T-cell (primary cell): ENCODE data around the gene AP5Z1. TPM values are rescaled to one million over a fixed set of nuclear protein-coding genes. Genes with fewer than 3 reads are reported as not detected.

Source experiments
- ATAC-seq, 4 experiments: fragments of 200-7000 bp in 3 of 4; fragments of 150-1000 bp in 1 of 4; cut with Tn5 transposase; replicated peaks in 1 of 4; 1 replicate in 3 of 4; 2 replicates in 1 of 4; pipeline ENCODE4 v1.10.0; 2021; ENCODE audit warnings: moderate library complexity in 3 of 4, mild to moderate bottlenecking in 2 of 4, moderate number of reproducible peaks in 1 of 4
- CTCF ChIA-PET, 2 donors: fragments of 300-600 bp; sonication (Branson Sonifier 250); formaldehyde crosslinking; loops; one replicate each; lab custom pipeline; 2022; ENCODE audit warnings: antibody characterized with exemption in 2 of 2; lab: Charles Lee
- POLR2A ChIA-PET, 2 donors: fragments of 300-600 bp; sonication (Branson Sonifier 250); formaldehyde crosslinking; loops; one replicate each; lab custom pipeline; 2022; ENCODE audit warnings: antibody characterized with exemption in 2 of 2; lab: Charles Lee
- DNase-seq, 35 experiments: peaks; one replicate each; pipeline versions ENCODE4 v3.0.0 to v3.0.0-alpha.2; 2013 to 2023
- H3K27ac ChIP-seq: one replicate; pipeline ENCODE4 v1.5.1; 2013; ENCODE audit warnings: low read length
- H3K27me3 ChIP-seq, 2 experiments: replicated peaks in 1 of 2; 1 replicate in 1 of 2; 2 replicates in 1 of 2; pipeline versions ENCODE4 v1.6.1 to v1.7.0; 2013; ENCODE audit warnings: low read length in 1 of 2, mixed read lengths in 1 of 2; ENCODE audit not compliant: control insufficient read depth in 2 of 2, insufficient read depth in 2 of 2; ENCODE audit errors: extremely low read depth in 1 of 2
- H3K36me3 ChIP-seq, 2 donors: 1 replicate in 1 of 2; 2 replicates in 1 of 2; pipeline versions ENCODE4 v1.6.1 to v1.7.0; 2013; ENCODE audit warnings: low read length in 1 of 2; ENCODE audit not compliant: control insufficient read depth in 2 of 2, insufficient read depth in 1 of 2; ENCODE audit errors: extremely low read depth in 1 of 2
- H3K4me1 ChIP-seq, 2 experiments: 1 replicate in 1 of 2; 2 replicates in 1 of 2; pipeline versions ENCODE4 v1.6.1 to v1.7.0; 2013; ENCODE audit warnings: low read length in 2 of 2, mixed read lengths in 1 of 2; ENCODE audit not compliant: insufficient read depth in 2 of 2, control insufficient read depth in 1 of 2; ENCODE audit errors: extremely low read depth in 1 of 2
- H3K4me3 ChIP-seq, 2 donors: 1 replicate in 1 of 2; 2 replicates in 1 of 2; pipeline versions ENCODE4 v1.5.1 to v1.7.0; 2013; ENCODE audit warnings: mild to moderate bottlenecking in 2 of 2, low read length in 1 of 2, moderate library complexity in 1 of 2; ENCODE audit not compliant: control insufficient read depth in 1 of 2; ENCODE audit errors: extremely low read depth in 1 of 2
- H3K9me3 ChIP-seq: 2 replicates; pipeline ENCODE4 v1.7.0; 2013
- H3K27ac Mint-ChIP-seq, 2 donors: one replicate each; pipeline ENCODE4 v1.8.0; 2020 to 2021; ENCODE audit warnings: mild to moderate bottlenecking in 2 of 2, mixed read lengths in 2 of 2
- H3K27me3 Mint-ChIP-seq, 2 donors: one replicate each; pipeline ENCODE4 v1.8.0; 2021 to 2022; ENCODE audit warnings: mixed read lengths in 2 of 2
- H3K36me3 Mint-ChIP-seq: one replicate; pipeline ENCODE4 v1.8.0; 2021; ENCODE audit warnings: mixed read lengths
- H3K4me1 Mint-ChIP-seq, 3 donors: one replicate each; pipeline ENCODE4 v1.8.0; 2020 to 2022; ENCODE audit warnings: mixed read lengths in 3 of 3, mild to moderate bottlenecking in 1 of 3
- H3K4me3 Mint-ChIP-seq, 3 donors: one replicate each; pipeline ENCODE4 v1.8.0; 2020 to 2022; ENCODE audit warnings: mild to moderate bottlenecking in 3 of 3, mixed read lengths in 3 of 3, moderate library complexity in 3 of 3
- H3K9me3 Mint-ChIP-seq, 3 donors: one replicate each; pipeline ENCODE4 v1.8.0; 2020 to 2022; ENCODE audit warnings: mixed read lengths in 3 of 3
- WGBS: methylation state at CpG from one replicate; pipeline ENCODE4 v1.1.5; 2013; ENCODE audit warnings: missing lambda C conversion rate; ENCODE audit not compliant: insufficient coverage; 5-methylcytosine and 5-hydroxymethylcytosine counted together
- total RNA-seq, 35 experiments: library from RNA in 6 of 35; stranded (reverse) in 6 of 35; fragments of 120-200 nt in 1 of 35; gene quantifications; one replicate each; pipeline versions ENCODE4 v1.2.1 to v1.2.4 and lab custom pipeline; 2013 to 2026

AP5Z1 gene
- total RNA-seq, 5 donors from 2014 or later (not counting 1 experiment from before 2014, with no cell fraction given): 93.6 to 126 (median 110) TPM

- CTCF ChIA-PET: no interaction called here
- H3K36me3 Mint-ChIP-seq: no peaks in the 10 kb centered on the region
- no peak for DNase-seq
These were observed 45.6 kb downstream of the AP5Z1 start for GRCh38 chr7:4820967-4821471.

GRCh38 chr7:4822677-4823076 lies 47.3 kb downstream of the AP5Z1 start:
- Mint-ChIP-seq H3K4me3 (no peak overlapping the region), H3K36me3 (no peaks in the 10 kb centered on the region), H3K27ac (no peak overlapping the region), H3K9me3 (no peaks in the 10 kb centered on the region), H3K4me1 (no peaks in the 10 kb centered on the region), H3K27me3 (peaks cover 4 to 19% of the 10 kb centered on the region in 2 donors)
- Histone ChIP-seq H3K36me3 (no peaks in the 10 kb centered on the region), H3K27ac (no peak overlapping the region), H3K9me3 (no peaks in the 10 kb centered on the region), H3K27me3 (peaks cover 0 to 55% of the 10 kb centered on the region in 2 experiments), H3K4me3 (no peak overlapping the region), H3K4me1 (no peaks in the 10 kb centered on the region)
- CTCF ChIA-PET: no interaction called here
- DNase-seq: no peak
- no peak for ATAC-seq
- POLR2A ChIA-PET: no interaction called here
- WGBS: 74% methylated on average over 7 of the region's 9 CpGs

More at GRCh38 chr7:4820967-4821471, 45.6 kb downstream of the AP5Z1 start:
- H3K27ac ChIP-seq: no peak overlapping the region
- POLR2A ChIA-PET: no interaction called here
- no peaks in the 10 kb centered on the region for H3K36me3 ChIP-seq
- 88% methylated on average over 20 of the region's 20 CpGs for WGBS
- H3K27ac Mint-ChIP-seq: no peak overlapping the region
- ATAC-seq: no peak
- H3K4me3 ChIP-seq: no peak overlapping the region
- H3K27me3 Mint-ChIP-seq: peaks cover 4 to 23% of the 10 kb centered on the region in 2 donors
- H3K27me3 ChIP-seq: peaks cover 0 to 72% of the 10 kb centered on the region in 2 experiments
- no peaks in the 10 kb centered on the region for H3K4me1 Mint-ChIP-seq
- H3K9me3 ChIP-seq: no peaks in the 10 kb centered on the region
- no peaks in the 10 kb centered on the region for H3K4me1 ChIP-seq
- H3K9me3 Mint-ChIP-seq: no peaks in the 10 kb centered on the region
- H3K4me3 Mint-ChIP-seq: no peak overlapping the region

GRCh38 chr7:4823441-4824119 lies 48.2 kb downstream of the AP5Z1 start:
- ATAC-seq: no peak
- POLR2A ChIA-PET: no interaction called here
- no peaks in the 10 kb centered on the region for H3K4me1 ChIP-seq
- no peaks in the 10 kb centered on the region for H3K9me3 Mint-ChIP-seq
- 66% methylated on average over 10 of the region's 14 CpGs for WGBS
- CTCF ChIA-PET: interaction anchor here in 1 of 2 donors (0.8 kb wide), 1 partner anchor 416 kb away, joined by 6 read pairs; no protein-coding TSS in a partner anchor
- no peaks in the 10 kb centered on the region for H3K9me3 ChIP-seq
- no peaks in the 10 kb centered on the region for H3K36me3 Mint-ChIP-seq
- H3K4me3 Mint-ChIP-seq: no peak overlapping the region
- H3K27ac Mint-ChIP-seq: no peak overlapping the region
- no peaks in the 10 kb centered on the region for H3K36me3 ChIP-seq
- DNase-seq: no peak
- no peaks in the 10 kb centered on the region for H3K4me1 Mint-ChIP-seq
- H3K27me3 ChIP-seq: peaks cover 0 to 47% of the 10 kb centered on the region in 2 experiments
- H3K27me3 Mint-ChIP-seq: peaks cover 4 to 19% of the 10 kb centered on the region in 2 donors
- H3K27ac ChIP-seq: no peak overlapping the region
- no peak overlapping the region for H3K4me3 ChIP-seq

- ATAC-seq (no peak), DNase-seq (no peak)
- no peak overlapping the region for H3K4me3 Mint-ChIP-seq
- no peak overlapping the region for H3K27ac Mint-ChIP-seq
- no peaks in the 10 kb centered on the region for H3K9me3 Mint-ChIP-seq
- peaks cover 4 to 14% of the 10 kb centered on the region in 2 donors for H3K27me3 Mint-ChIP-seq
- H3K9me3 ChIP-seq: no peaks in the 10 kb centered on the region
- no peaks in the 10 kb centered on the region for H3K36me3 ChIP-seq
- CTCF ChIA-PET: no interaction called here
- no peaks in the 10 kb centered on the region for H3K36me3 Mint-ChIP-seq
- no peaks in the 10 kb centered on the region for H3K4me1 Mint-ChIP-seq
- no peak overlapping the region for H3K4me3 ChIP-seq
- H3K27me3 ChIP-seq: peaks cover 0 to 42% of the 10 kb centered on the region in 2 experiments
- H3K27ac ChIP-seq: no peak overlapping the region
- no peaks in the 10 kb centered on the region for H3K4me1 ChIP-seq
- 82% methylated on average over 16 of the region's 20 CpGs for WGBS
- POLR2A ChIA-PET: no interaction called here
These were observed 48.8 kb downstream of the AP5Z1 start for GRCh38 chr7:4824120-4824775.

- CTCF ChIA-PET: no interaction called here
These were observed 49.7 kb downstream of the AP5Z1 start for GRCh38 chr7:4825081-4825480.

GRCh38 chr7:4828720-4829383 lies 53.4 kb downstream of the AP5Z1 start:
- Histone ChIP-seq H3K9me3 (no peaks in the 10 kb centered on the region), H3K27me3 (peaks cover 0 to 16% of the 10 kb centered on the region in 2 experiments), H3K4me3 (no peak overlapping the region), H3K36me3 (no peaks in the 10 kb centered on the region), H3K4me1 (no peaks in the 10 kb centered on the region), H3K27ac (no peak overlapping the region)
- H3K4me3 Mint-ChIP-seq: no peak overlapping the region
- CTCF ChIA-PET: no interaction called here
- peaks cover 4 to 8% (median 4%) of the 10 kb centered on the region in 3 donors for H3K4me1 Mint-ChIP-seq
- no peak overlapping the region for H3K27ac Mint-ChIP-seq
- 94% methylated on average over 17 of the region's 17 CpGs for WGBS
- POLR2A ChIA-PET: no interaction called here
- no peaks in the 10 kb centered on the region for H3K9me3 Mint-ChIP-seq
- H3K27me3 Mint-ChIP-seq: peaks cover 0 to under 1% of the 10 kb centered on the region in 2 donors
- ATAC-seq (no peak), DNase-seq (no peak)
- no peaks in the 10 kb centered on the region for H3K36me3 Mint-ChIP-seq

More at GRCh38 chr7:4825081-4825480, 49.7 kb downstream of the AP5Z1 start:
- peaks cover 4 to 9% of the 10 kb centered on the region in 2 donors for H3K27me3 Mint-ChIP-seq
- no peak overlapping the region for H3K27ac Mint-ChIP-seq
- peaks cover 2 to 5% (median 2%) of the 10 kb centered on the region in 3 donors for H3K4me1 Mint-ChIP-seq
- 83% methylated on average over 11 of the region's 15 CpGs for WGBS
- H3K9me3 Mint-ChIP-seq: no peaks in the 10 kb centered on the region
- Histone ChIP-seq H3K27me3 (peaks cover 0 to 38% of the 10 kb centered on the region in 2 experiments), H3K9me3 (no peaks in the 10 kb centered on the region), H3K36me3 (no peaks in the 10 kb centered on the region), H3K4me3 (no peak overlapping the region), H3K27ac (no peak overlapping the region), H3K4me1 (no peaks in the 10 kb centered on the region)
- ATAC-seq (no peak), DNase-seq (no peak)
- H3K4me3 Mint-ChIP-seq: no peak overlapping the region
- POLR2A ChIA-PET: no interaction called here
- H3K36me3 Mint-ChIP-seq: no peaks in the 10 kb centered on the region
